ENCODE measurements around the gene CAPRIN1. TPM values are rescaled to one million over a fixed set of nuclear protein-coding genes. Genes with fewer than 3 reads are reported as not detected.
A peak's percentile ranks its signal among the peaks of the same experiment; 100 is the strongest.
"Not testable (repeated sequence)": the region's sequence is repeated elsewhere in the genome, so short reads cannot be mapped to it uniquely, and the experiment has no call there.

Gene CAPRIN1
- total RNA-seq, 2 experiments from 2014 or later = 190 to 201 TPM

GRCh38 chr11:34056672-34057071 lies 5.1 kb downstream of the CAPRIN1 start:
- DNase-seq (no peak), ATAC-seq (ENCODE audit: low read depth) (no peak)
- no peaks in the 10 kb centered on the region for H3K27me3 Mint-ChIP-seq
- no peak overlapping the region for H3K27ac Mint-ChIP-seq
- POLR2A ChIA-PET = interaction anchor here (1.4 to 1.6 kb wide), 2 partner anchors 50 to 102 kb away, joined by 3 read pairs; no protein-coding TSS in a partner anchor
- H3K4me1 Mint-ChIP-seq = peaks cover 26% of the 10 kb centered on the region
- peaks cover 34% of the 10 kb centered on the region for H3K36me3 Mint-ChIP-seq
- no peaks in the 10 kb centered on the region for H3K9me3 Mint-ChIP-seq
- H3K4me3 Mint-ChIP-seq = no peak overlapping the region

- no peak for DNase-seq
- no peaks in the 10 kb centered on the region for H3K9me3 Mint-ChIP-seq
- H3K36me3 Mint-ChIP-seq = peaks cover 32% of the 10 kb centered on the region
- POLR2A ChIA-PET = no interaction called here
- no peaks in the 10 kb centered on the region for H3K27me3 Mint-ChIP-seq
- no peak for ATAC-seq (ENCODE audit: low read depth)
- H3K4me3 Mint-ChIP-seq = no peak overlapping the region
- H3K4me1 Mint-ChIP-seq = peaks cover 45% of the 10 kb centered on the region
- peak overlapping the region; percentile 2 for H3K27ac Mint-ChIP-seq
These were observed 11.7 kb downstream of the CAPRIN1 start for GRCh38 chr11:34063061-34063795.

- Mint-ChIP-seq H3K27ac (no peak overlapping the region), H3K4me3 (no peak overlapping the region), H3K9me3 (no peaks in the 10 kb centered on the region), H3K36me3 (peaks cover 23% of the 10 kb centered on the region), H3K27me3 (no peaks in the 10 kb centered on the region), H3K4me1 (peaks cover 39% of the 10 kb centered on the region)
- ATAC-seq (ENCODE audit: low read depth) (no peak), DNase-seq (no peak)
- POLR2A ChIA-PET = interaction anchor here (1.5 kb wide), 1 partner anchor 41 kb away, joined by 4 read pairs; the partner anchor contains the start of gene NAT10
These were observed 12.8 kb downstream of the CAPRIN1 start for GRCh38 chr11:34064291-34064690.

- Mint-ChIP-seq H3K9me3 (no peaks in the 10 kb centered on the region), H3K4me3 (no peak overlapping the region), H3K27ac (no peak overlapping the region), H3K36me3 (peaks cover 18% of the 10 kb centered on the region), H3K4me1 (peaks cover 36% of the 10 kb centered on the region), H3K27me3 (no peaks in the 10 kb centered on the region)
- ATAC-seq (ENCODE audit: low read depth) (no peak), DNase-seq (no peak)
- POLR2A ChIA-PET = interaction anchor here (0.6 to 1.5 kb wide), 2 partner anchors 40 to 45 kb away, joined by 3 to 4 read pairs; partner anchors contain the start of gene NAT10
These were observed 14.1 kb downstream of the CAPRIN1 start for GRCh38 chr11:34065505-34066203.

GRCh38 chr11:34066766-34067165 lies 15.2 kb downstream of the CAPRIN1 start:
- not testable (repeated sequence) for H3K27ac Mint-ChIP-seq; H3K27me3 Mint-ChIP-seq; DNase-seq; H3K4me3 Mint-ChIP-seq; H3K9me3 Mint-ChIP-seq; ATAC-seq (ENCODE audit: low read depth)
- Mint-ChIP-seq H3K4me1 (peaks cover 38% of the 10 kb centered on the region), H3K36me3 (peaks cover 18% of the 10 kb centered on the region)
- POLR2A ChIA-PET = interaction anchor here (0.6 to 1.2 kb wide), 2 partner anchors 23 to 26 kb away, joined by 3 to 5 read pairs; no protein-coding TSS in a partner anchor

- Mint-ChIP-seq H3K27me3 (no peaks in the 10 kb centered on the region), H3K4me1 (peaks cover 36% of the 10 kb centered on the region), H3K4me3 (no peak overlapping the region), H3K27ac (peak overlapping the region; percentile 48), H3K9me3 (no peaks in the 10 kb centered on the region), H3K36me3 (peaks cover 16% of the 10 kb centered on the region)
- ATAC-seq (ENCODE audit: low read depth) = no peak
- DNase-seq = no peak
- POLR2A ChIA-PET = interaction anchor here (0.6 to 1.2 kb wide), 3 partner anchors 16 to 26 kb away, joined by 3 to 5 read pairs (median 3); partner anchors contain the start of gene CAPRIN1
These were observed 16.0 kb downstream of the CAPRIN1 start for GRCh38 chr11:34067383-34068065.

GRCh38 chr11:34068111-34068510 lies 16.6 kb downstream of the CAPRIN1 start:
- Mint-ChIP-seq H3K4me1 (peaks cover 34% of the 10 kb centered on the region), H3K36me3 (peaks cover 14% of the 10 kb centered on the region), H3K27me3 (no peaks in the 10 kb centered on the region), H3K4me3 (no peak overlapping the region), H3K9me3 (no peaks in the 10 kb centered on the region), H3K27ac (peak overlapping the region; percentile 8)
- ATAC-seq (ENCODE audit: low read depth) = no peak
- DNase-seq = no peak
- POLR2A ChIA-PET = interaction anchor here (0.7 kb wide), 1 partner anchor 16 kb away, joined by 3 read pairs; the partner anchor contains the start of gene CAPRIN1

GRCh38 chr11:34071306-34071705 lies 19.8 kb downstream of the CAPRIN1 start:
- not testable (repeated sequence) for DNase-seq; H3K27me3 Mint-ChIP-seq; H3K4me3 Mint-ChIP-seq; H3K27ac Mint-ChIP-seq; H3K9me3 Mint-ChIP-seq; ATAC-seq (ENCODE audit: low read depth)
- peaks cover 16% of the 10 kb centered on the region for H3K36me3 Mint-ChIP-seq
- POLR2A ChIA-PET = interaction anchor here (0.7 kb wide), 1 partner anchor 20 kb away, joined by 3 read pairs; no protein-coding TSS in a partner anchor
- peaks cover 31% of the 10 kb centered on the region for H3K4me1 Mint-ChIP-seq

- ATAC-seq (ENCODE audit: low read depth) = no peak
- no peak overlapping the region for H3K27ac Mint-ChIP-seq
- no peaks in the 10 kb centered on the region for H3K9me3 Mint-ChIP-seq
- POLR2A ChIA-PET = interaction anchor here (0.7 kb wide), 1 partner anchor 21 kb away, joined by 3 read pairs; no protein-coding TSS in a partner anchor
- no peak overlapping the region for H3K4me3 Mint-ChIP-seq
- no peaks in the 10 kb centered on the region for H3K27me3 Mint-ChIP-seq
- H3K4me1 Mint-ChIP-seq = peaks cover 28% of the 10 kb centered on the region
- no peak for DNase-seq
- peaks cover 17% of the 10 kb centered on the region for H3K36me3 Mint-ChIP-seq
These were observed 20.5 kb downstream of the CAPRIN1 start for GRCh38 chr11:34072041-34072440.

- DNase-seq = no peak
- Mint-ChIP-seq H3K27ac (no peak overlapping the region), H3K9me3 (no peaks in the 10 kb centered on the region), H3K27me3 (no peaks in the 10 kb centered on the region), H3K36me3 (peaks cover 15% of the 10 kb centered on the region), H3K4me3 (no peak overlapping the region), H3K4me1 (peaks cover 23% of the 10 kb centered on the region)
- POLR2A ChIA-PET = no interaction called here
- no peak for ATAC-seq (ENCODE audit: low read depth)
These were observed 21.3 kb downstream of the CAPRIN1 start for GRCh38 chr11:34072832-34073231.

GRCh38 chr11:34074391-34074790 lies 22.9 kb downstream of the CAPRIN1 start:
- Mint-ChIP-seq H3K4me3 (no peak overlapping the region), H3K36me3 (peaks cover 17% of the 10 kb centered on the region), H3K27me3 (no peaks in the 10 kb centered on the region), H3K4me1 (peaks cover 21% of the 10 kb centered on the region), H3K9me3 (no peaks in the 10 kb centered on the region), H3K27ac (no peak overlapping the region)
- DNase-seq (no peak), ATAC-seq (ENCODE audit: low read depth) (no peak)
- POLR2A ChIA-PET = no interaction called here

GRCh38 chr11:34075178-34075820 lies 23.8 kb downstream of the CAPRIN1 start:
- ATAC-seq (ENCODE audit: low read depth) (no peak), DNase-seq (no peak)
- H3K4me3 Mint-ChIP-seq = no peak overlapping the region
- H3K9me3 Mint-ChIP-seq = no peaks in the 10 kb centered on the region
- no peaks in the 10 kb centered on the region for H3K27me3 Mint-ChIP-seq
- peaks cover 21% of the 10 kb centered on the region for H3K4me1 Mint-ChIP-seq
- peaks cover 20% of the 10 kb centered on the region for H3K36me3 Mint-ChIP-seq
- POLR2A ChIA-PET = interaction anchor here (0.6 kb wide), 1 partner anchor 59 kb away, joined by 3 read pairs; no protein-coding TSS in a partner anchor
- H3K27ac Mint-ChIP-seq = no peak overlapping the region
